Measurements from ENCODE around the gene DEK. TPM values are rescaled to one million over a fixed set of nuclear protein-coding genes. Genes with fewer than 3 reads are reported as not detected.
"Not testable (repeated sequence)": the region's sequence is repeated elsewhere in the genome, so short reads cannot be mapped to it uniquely, and the experiment has no call there.

The DEK gene
- polyA plus RNA-seq, 1 of the 3 experiments (the other 2 are of a cell fraction), result 34.2 TPM

- H3F3A ChIP-seq (replicated peaks; ENCODE audit: insufficient read depth), result peaks cover 9% of the 10 kb centered on the region
- no peak overlapping the region for H2AFZ ChIP-seq (ENCODE audit: low read depth)
- H3K4me1 ChIP-seq (ENCODE audit: control insufficient read depth in 1 of 2, insufficient read depth in 2 of 2, low read depth in 1 of 2, low read length in 1 of 2), result no peaks in the 10 kb centered on the region
- POLR2A ChIA-PET, result no interaction called here
- WGBS (ENCODE audit: low lambda C conversion rate), result 97% methylated on average over 1 of the region's 1 CpG
- no peak overlapping the region for H3K4me2 ChIP-seq
- DNase-seq, result no peak
- CTCF ChIA-PET, result no interaction called here
- peaks cover 79% of the 10 kb centered on the region for H3K79me2 ChIP-seq (ENCODE audit: insufficient read depth)
- no peaks in the 10 kb centered on the region for H3K27me3 ChIP-seq (ENCODE audit: insufficient read depth)
- H3K36me3 ChIP-seq (replicated peaks in 1 of 2; ENCODE audit: control insufficient read depth in 1 of 2, insufficient read depth in 2 of 2, low read length in 1 of 2), result peaks cover 33 to 58% of the 10 kb centered on the region in 2 experiments
- no peak overlapping the region for H3K4me3 ChIP-seq (ENCODE audit: low read depth in 2 of 2, low read length in 1 of 2)
- H3K9ac ChIP-seq, result no peak overlapping the region
- no peak overlapping the region for H3K27ac ChIP-seq (ENCODE audit: low read depth in 2 of 2, low read length in 1 of 2)
- H3K9me3 ChIP-seq, result peaks cover 10% of the 10 kb centered on the region; the same call in 1 of the 2 replicates
- no peak for TF ChIP-seq TCF12 (IDR thresholded peaks at IDR 0.05)
- no peak for TF ChIP-seq FOXJ3 (CRISPR knock-in tag; IDR thresholded peaks at IDR 0.05)
- TF ChIP-seq JUND (IDR thresholded peaks at IDR 0.05), result no peak
- no peak for TF ChIP-seq REST (IDR thresholded peaks at IDR 0.05; ENCODE audit: low read depth, low read length)
- TF ChIP-seq NFIC (IDR thresholded peaks at IDR 0.05; ENCODE audit: borderline replicate concordance), result no peak
- TF ChIP-seq EP300 (IDR thresholded peaks at IDR 0.05; ENCODE audit: borderline replicate concordance in 1 of 2, low read depth in 1 of 2, low read length in 1 of 2), result no peak
- TF ChIP-seq RXRA (IDR thresholded peaks at IDR 0.05; ENCODE audit: borderline replicate concordance, low read depth), result no peak
- TF ChIP-seq CTCF (IDR thresholded peaks at IDR 0.05), result no peak
- no peak for TF ChIP-seq EZH2phosphoT487 (IDR thresholded peaks at IDR 0.05; ENCODE audit: borderline replicate concordance, low read depth)
- TF ChIP-seq MEF2A (IDR thresholded peaks at IDR 0.05; ENCODE audit: borderline replicate concordance, low read depth), result no peak
- TF ChIP-seq RAD21 (IDR thresholded peaks at IDR 0.05; ENCODE audit: low read length), result no peak
- TF ChIP-seq TEAD4 (IDR thresholded peaks at IDR 0.05; ENCODE audit: borderline replicate concordance, insufficient read depth), result no peak
- TF ChIP-seq YY1 (IDR thresholded peaks at IDR 0.05; ENCODE audit: low read depth), result no peak
- TF ChIP-seq TAF1 (IDR thresholded peaks at IDR 0.05; ENCODE audit: borderline replicate concordance, low read depth, low read length), result no peak
- TF ChIP-seq SIN3A (IDR thresholded peaks at IDR 0.05; ENCODE audit: borderline replicate concordance, low read depth, low read length), result no peak
- TF ChIP-seq PBX3 (IDR thresholded peaks at IDR 0.05), result no peak
- no peak for TF ChIP-seq FOXM1 (IDR thresholded peaks at IDR 0.05; ENCODE audit: low read depth)
- no peak for TF ChIP-seq RFX5 (IDR thresholded peaks at IDR 0.05; ENCODE audit: low read length)
- TF ChIP-seq NRF1 (IDR thresholded peaks at IDR 0.05; ENCODE audit: low read depth, low read length), result no peak
- TF ChIP-seq ELF1 (IDR thresholded peaks at IDR 0.05), result no peak
- peaks cover 3% of the 10 kb centered on the region; the same call in 1 of the 2 replicates for H4K20me1 ChIP-seq (ENCODE audit: insufficient read depth)
- no peaks in the 10 kb centered on the region for H3K9me2 ChIP-seq
Observed at GRCh38 chr6:18234564-18234963, 29.8 kb downstream of the DEK start.

- H3K4me2 ChIP-seq; H3K9ac ChIP-seq; H3F3A ChIP-seq (replicated peaks; ENCODE audit: insufficient read depth); H3K4me1 ChIP-seq (ENCODE audit: control insufficient read depth in 1 of 2, insufficient read depth in 2 of 2, low read depth in 1 of 2, low read length in 1 of 2); H3K4me3 ChIP-seq (ENCODE audit: low read depth in 2 of 2, low read length in 1 of 2); H3K9me2 ChIP-seq; CTCF ChIA-PET; DNase-seq; H3K9me3 ChIP-seq; H4K20me1 ChIP-seq (ENCODE audit: insufficient read depth); H3K27ac ChIP-seq (ENCODE audit: low read depth in 2 of 2, low read length in 1 of 2); POLR2A ChIA-PET; H2AFZ ChIP-seq (ENCODE audit: low read depth); H3K27me3 ChIP-seq (ENCODE audit: insufficient read depth): not testable (repeated sequence)
- Histone ChIP-seq H3K36me3 (replicated peaks in 1 of 2; ENCODE audit: control insufficient read depth in 1 of 2, insufficient read depth in 2 of 2, low read length in 1 of 2) (peaks cover 31 to 66% of the 10 kb centered on the region in 2 experiments), H3K79me2 (ENCODE audit: insufficient read depth) (peaks cover 83% of the 10 kb centered on the region)
- WGBS (ENCODE audit: low lambda C conversion rate), result 100% methylated on average over 3 of the region's 4 CpGs
Observed at GRCh38 chr6:18233770-18234169, 30.6 kb downstream of the DEK start.

- Histone ChIP-seq H3K36me3 (replicated peaks in 1 of 2; ENCODE audit: control insufficient read depth in 1 of 2, insufficient read depth in 2 of 2, low read length in 1 of 2) (peaks cover 34 to 66% of the 10 kb centered on the region in 2 experiments), H3K79me2 (ENCODE audit: insufficient read depth) (peaks cover 87% of the 10 kb centered on the region)
- H2AFZ ChIP-seq (ENCODE audit: low read depth); H3K4me2 ChIP-seq; DNase-seq; H4K20me1 ChIP-seq (ENCODE audit: insufficient read depth); H3K9ac ChIP-seq; H3K4me1 ChIP-seq (ENCODE audit: control insufficient read depth in 1 of 2, insufficient read depth in 2 of 2, low read depth in 1 of 2, low read length in 1 of 2); POLR2A ChIA-PET; CTCF ChIA-PET; H3K27ac ChIP-seq (ENCODE audit: low read depth in 2 of 2, low read length in 1 of 2); H3K4me3 ChIP-seq (ENCODE audit: low read depth in 2 of 2, low read length in 1 of 2); H3F3A ChIP-seq (replicated peaks; ENCODE audit: insufficient read depth); H3K9me3 ChIP-seq; H3K9me2 ChIP-seq; H3K27me3 ChIP-seq (ENCODE audit: insufficient read depth): not testable (repeated sequence)
- 99% methylated on average over 7 of the region's 7 CpGs for WGBS (ENCODE audit: low lambda C conversion rate)
Observed at GRCh38 chr6:18231856-18232255, 32.5 kb downstream of the DEK start.

Measured in SK-N-SH (cell line).